HG03460 (cell line): ENCODE results near the gene SCMH1.

ENCODE experiments used
- ATAC-seq: cut with Tn5 transposase; IDR thresholded peaks from one replicate; pipeline ENCODE4 v1.9.1; 2021; ENCODE audit not compliant: unreplicated experiment

Gene SCMH1

DNA sequence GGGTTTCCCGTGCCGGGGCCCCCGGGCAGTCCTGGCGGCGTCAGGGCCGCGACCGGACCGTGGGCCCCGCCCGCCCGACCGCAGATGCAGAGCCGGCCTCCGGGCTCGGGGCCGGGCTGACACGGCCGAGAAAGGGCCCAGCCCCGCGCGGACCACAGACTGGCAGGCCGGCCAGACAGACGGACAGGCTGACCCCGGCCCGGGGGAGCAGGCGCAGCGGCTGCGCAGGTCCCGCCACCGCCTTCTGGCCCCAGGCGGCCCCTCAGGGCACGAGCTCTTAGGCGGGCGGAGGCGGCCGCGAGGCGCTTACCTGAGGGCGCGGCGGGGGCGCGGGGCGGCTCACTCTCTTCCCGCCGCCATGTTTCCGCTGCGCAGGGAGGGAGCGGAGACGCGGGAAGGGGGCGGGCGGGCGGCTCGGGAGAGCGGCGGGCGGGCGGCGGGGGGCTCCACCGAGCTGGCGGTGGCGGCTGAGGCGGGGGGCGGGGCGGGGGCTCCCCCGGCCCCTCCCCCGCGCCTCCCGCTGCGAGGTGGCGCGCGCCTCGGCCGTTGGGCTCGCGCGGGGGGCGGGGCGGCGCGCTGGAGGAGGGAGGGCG is at the start of gene SCMH1:
TSS of gene SCMH1 (minus strand) at position 558 of the 593 bp plus-strand sequence. CDS start 56,173 bp downstream, outside the sequence.
- peak; percentile 32 for ATAC-seq

DNA sequence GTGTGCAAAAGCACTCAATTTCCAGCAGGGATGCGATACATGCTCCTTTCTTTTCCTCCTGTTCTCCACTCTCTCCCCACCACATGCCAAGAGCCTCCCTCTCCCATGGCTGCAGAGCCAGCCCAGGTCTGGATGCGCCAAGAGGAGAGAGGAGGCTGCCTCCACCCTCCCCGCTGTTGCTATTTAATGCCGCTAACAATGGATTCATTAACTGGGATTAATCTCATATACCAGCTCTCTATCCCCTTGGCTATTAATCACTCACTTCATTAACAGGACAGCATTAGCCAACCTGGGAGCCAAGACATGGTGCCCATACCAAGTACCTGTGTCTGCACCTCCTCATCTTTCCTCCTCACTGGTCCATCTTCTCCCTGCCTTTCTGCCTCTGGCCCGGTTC is 49.1 kb upstream of the SCMH1 start:
- no peak for ATAC-seq

DNA sequence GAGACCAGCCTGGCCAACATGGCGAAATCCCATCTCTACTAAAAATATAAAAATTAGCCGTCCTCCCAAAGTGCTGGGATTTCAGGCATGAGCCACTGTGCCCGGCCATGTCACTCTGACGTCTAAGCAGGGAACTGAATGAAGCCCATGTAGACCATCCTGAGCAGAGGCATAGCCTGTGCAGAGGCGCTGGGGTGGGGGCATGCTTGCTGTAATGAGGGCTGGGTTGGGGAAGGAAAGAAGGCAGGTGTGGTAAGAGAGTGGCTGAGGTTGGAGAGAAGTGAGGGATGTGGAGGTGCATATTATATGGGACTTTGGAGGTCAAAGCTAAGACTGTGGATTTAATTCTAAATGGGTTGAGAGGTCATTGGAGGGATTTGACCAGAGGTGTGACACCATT is 47.1 kb upstream of the SCMH1 start:
- no peak for ATAC-seq

GRCh38 chr1:41286992-41287391 is 44.9 kb upstream of the SCMH1 start:
- ATAC-seq = no peak

DNA sequence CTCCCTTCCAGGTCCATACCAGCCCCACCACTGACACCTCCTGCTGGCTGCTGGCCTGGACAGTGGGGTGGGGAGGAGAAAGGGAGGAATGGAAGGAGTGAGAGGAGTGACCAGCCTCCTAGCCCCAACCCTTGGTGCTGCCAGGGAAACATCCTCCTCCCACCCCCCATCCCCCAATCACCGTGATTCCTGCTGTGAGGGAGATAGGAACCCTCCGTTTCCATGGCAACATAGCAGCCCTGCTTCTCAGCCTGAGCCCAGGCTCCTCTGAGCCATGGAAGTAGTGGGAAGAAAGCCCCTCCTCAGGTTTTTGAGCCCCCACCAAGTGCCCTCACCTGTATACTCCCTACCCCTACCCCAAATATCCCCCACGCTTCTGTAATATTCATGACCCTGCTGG is 44.4 kb upstream of the SCMH1 start:
- ATAC-seq = no peak

DNA sequence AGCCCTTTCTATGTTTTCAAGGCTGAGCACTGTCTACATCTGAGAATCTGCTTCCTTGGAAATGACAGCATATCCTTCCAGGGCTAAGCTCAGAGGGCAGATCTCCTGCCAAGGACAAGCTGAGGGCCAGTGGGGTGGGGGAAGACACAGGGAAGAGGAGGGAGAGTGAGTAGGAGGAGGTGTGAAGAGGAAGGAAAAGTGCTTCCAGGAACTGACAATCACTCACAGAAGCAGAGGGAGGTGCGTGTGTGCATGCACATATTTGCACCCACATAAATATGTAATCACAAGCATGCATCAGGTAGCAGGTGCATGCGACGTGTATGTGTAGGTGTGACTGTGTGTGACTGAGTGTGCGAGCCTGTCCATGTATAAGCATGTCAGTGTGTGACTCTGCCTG is 43.7 kb upstream of the SCMH1 start:
- no peak for ATAC-seq

- no peak for ATAC-seq
Measured at GRCh38 chr1:41284121-41284520, 42.0 kb upstream of the SCMH1 start.

DNA sequence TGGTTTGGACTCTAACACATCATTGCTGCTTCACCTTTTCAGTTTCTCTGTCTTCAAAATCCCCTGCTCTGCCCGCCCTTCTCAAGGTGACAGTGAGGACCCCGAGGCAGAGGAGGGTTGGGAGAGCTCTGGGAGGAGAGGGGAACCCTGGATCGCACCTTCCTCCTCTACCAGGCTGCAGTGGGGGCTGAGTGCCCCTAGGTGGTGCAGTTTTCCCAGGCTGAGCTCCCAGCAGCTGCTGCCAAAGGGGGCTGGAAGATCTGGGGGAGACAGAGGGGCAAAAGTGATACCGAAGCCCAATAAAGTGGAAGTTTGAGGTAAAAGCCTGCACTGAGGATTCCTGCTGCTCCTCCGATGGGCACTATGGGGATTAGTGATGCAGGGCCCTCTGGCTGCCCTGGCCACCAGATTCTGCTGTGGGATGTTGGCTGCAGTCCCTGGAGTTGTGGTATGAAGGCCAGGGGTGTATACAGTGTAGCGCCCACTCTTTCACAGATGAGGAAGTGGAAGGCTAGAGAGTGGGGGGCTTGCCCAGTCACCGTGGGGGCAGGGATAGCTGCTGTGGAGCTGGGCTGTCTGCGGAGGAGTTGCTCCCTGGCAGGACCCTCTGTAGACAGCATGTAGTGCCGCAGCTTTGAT is 40.7 kb upstream of the SCMH1 start:
- no peak for ATAC-seq

DNA sequence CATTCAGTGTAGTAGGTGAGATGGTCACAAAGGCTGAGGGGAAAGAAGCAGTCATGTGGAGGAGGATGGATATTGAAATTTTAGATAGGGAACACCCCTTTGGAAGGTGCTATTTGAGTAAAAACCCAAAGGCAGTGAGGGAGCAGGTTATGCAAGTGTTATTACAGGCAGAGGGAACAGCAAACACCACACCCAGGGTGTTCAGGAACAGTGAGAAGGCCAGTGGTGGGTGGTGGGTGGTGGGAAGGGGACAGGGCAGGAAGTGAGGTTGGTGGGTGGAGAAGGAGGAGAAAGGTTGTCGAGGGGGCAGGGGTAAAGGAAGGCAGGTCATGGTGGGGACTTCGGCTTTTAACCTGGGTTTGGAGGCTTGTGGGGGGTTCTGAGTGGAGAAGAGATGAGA is 39.2 kb upstream of the SCMH1 start:
- ATAC-seq = no peak

GRCh38 chr1:41280202-41281032 is 38.3 kb upstream of the SCMH1 start:
- ATAC-seq = no peak

GRCh38 chr1:41278076-41278475 is 36.0 kb upstream of the SCMH1 start:
- ATAC-seq = no peak

GRCh38 chr1:41277371-41277975 is 35.4 kb upstream of the SCMH1 start:
- ATAC-seq = no peak

- no peak for ATAC-seq
Measured at GRCh38 chr1:41275831-41276230, 33.7 kb upstream of the SCMH1 start.

GRCh38 chr1:41274752-41275545 is 32.8 kb upstream of the SCMH1 start:
- ATAC-seq = no peak

DNA sequence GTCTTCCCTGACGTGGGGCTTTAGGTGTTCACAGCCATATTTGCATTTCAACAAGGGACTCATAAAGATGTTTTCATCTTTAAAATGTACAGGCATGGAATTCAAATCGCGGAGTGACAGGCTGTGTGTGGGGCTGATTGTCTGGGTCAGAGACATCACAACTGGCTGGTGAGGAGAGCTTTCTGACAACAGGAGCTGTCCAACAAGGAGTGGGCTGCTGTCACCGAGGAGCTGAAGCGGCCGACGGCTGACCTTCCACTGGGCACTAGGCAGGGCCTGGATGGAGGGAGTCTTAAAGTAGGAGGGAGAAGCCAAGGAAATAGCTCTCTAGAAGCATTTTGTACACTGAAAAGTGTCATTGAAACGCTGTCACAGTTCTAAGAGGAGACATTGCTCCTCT is 30.5 kb upstream of the SCMH1 start:
- ATAC-seq = no peak

GRCh38 chr1:41268154-41268770 is 26.2 kb upstream of the SCMH1 start:
- no peak for ATAC-seq

DNA sequence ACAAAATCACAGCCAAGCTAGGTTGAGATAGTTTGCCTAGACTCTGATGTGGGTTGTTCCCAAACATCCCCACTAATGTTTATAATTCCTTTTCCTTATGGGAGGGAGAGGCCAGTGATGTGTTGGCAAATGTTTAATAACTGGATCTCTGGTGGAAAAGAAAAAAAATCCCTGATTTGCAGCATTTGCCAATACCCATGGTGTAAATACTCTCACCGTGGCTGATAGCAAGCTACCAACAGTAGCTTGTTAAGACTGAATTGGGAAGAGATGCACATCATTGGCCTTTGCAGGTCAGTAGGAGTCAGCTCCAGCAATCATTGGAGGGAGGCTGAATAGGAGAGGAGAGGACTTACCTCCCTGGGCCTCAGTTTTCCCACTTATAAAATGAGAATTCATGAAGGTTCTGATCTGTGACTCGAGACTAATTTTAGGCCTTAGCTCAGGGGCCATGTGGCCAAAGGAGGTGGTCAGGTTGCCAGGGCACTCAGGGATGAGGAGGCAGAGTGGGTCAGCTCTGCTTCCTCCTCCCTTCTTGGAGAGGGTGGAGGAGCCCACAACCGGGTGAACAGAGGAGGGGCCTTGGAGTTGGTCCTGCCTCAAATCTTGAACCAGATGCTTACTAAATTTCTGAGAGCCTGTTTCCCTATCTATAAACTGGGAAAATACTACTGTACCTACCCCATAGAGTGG is 20.0 kb upstream of the SCMH1 start:
- ATAC-seq = no peak

DNA sequence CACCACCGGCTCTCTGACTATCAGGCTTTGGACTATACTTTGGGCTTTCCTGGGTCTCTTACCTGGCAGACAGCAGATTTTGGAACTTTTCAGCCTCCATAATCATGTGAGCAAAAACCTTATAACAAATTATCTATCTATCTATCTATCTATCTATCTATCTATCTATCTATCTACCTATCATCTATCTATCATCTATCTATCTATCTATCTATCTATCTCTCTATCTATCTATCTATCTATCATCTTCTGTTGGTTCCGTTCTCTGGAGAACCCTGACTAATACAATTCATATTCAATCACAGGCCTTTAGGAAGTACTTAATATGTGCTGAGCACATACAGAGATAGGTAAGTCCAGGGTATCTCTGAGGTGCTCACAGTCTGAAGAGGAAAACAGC is 18.7 kb upstream of the SCMH1 start:
- ATAC-seq = no peak

DNA sequence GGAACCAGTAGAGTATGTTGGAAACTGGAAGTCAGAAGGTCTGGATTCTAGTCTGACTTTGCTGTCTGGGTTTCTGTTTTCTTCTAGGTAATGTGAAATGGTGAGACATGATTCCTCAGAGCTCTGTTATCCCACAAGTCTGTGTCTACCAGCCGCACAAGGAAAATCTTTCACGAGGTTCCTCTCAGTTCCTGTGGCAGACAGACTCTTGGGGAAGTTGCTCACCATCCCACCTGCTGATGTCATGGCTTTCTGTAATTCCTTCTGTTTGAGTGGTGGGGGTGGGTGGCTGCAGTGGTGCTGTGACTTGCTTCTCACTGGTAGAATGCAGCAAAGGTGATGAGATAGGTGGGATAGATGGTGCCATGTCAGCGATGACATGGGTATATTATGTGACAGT is 17.1 kb upstream of the SCMH1 start:
- no peak for ATAC-seq

DNA sequence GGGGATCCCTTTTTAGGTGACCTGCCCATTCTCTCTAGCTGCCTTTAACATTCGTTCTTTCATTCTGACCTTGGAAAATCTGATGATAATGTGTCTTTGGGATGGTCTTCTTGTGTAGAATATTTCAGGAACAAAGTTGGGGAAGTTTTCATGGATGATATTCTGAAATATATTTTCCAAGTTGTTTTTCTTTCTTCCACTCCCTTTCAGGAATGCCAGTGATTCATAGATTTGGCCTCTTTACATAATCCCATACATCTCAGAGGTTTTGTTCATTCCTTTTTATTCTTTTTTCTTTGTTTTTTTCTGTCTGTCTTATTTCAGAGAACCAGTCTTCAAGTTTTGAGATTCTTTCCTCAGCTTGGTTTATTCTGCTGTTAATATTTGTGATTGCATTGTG is 13.9 kb upstream of the SCMH1 start:
- ATAC-seq = no peak
